Mucosa of descending colon (tissue), 3 donors: ENCODE data around the gene RALGAPA2. TPM values are rescaled to one million over a fixed set of nuclear protein-coding genes. Genes with fewer than 3 reads are reported as not detected.
A peak's percentile ranks its signal among the peaks of the same experiment; 100 is the strongest.

Source experiments
- ATAC-seq: fragments of 200-7000 bp; cut with Tn5 transposase; one replicate; pipeline ENCODE4 v1.9.1; 2020; ENCODE audit warnings: mild to moderate bottlenecking, moderate library complexity
- DNase-seq, 3 donors: peaks; one replicate each; pipeline ENCODE4 v3.0.0-alpha.2; 2020
- H3K36me3 ChIP-seq: fragments of 200-600 bp; one replicate; pipeline ENCODE4 v1.8.0; 2021; ENCODE audit warnings: low read depth, mild to moderate bottlenecking
- H3K4me1 ChIP-seq: fragments of 200-600 bp; one replicate; pipeline ENCODE4 v1.8.0; 2021; ENCODE audit warnings: low read depth, mild to moderate bottlenecking
- H3K4me3 ChIP-seq: fragments of 200-600 bp; one replicate; pipeline ENCODE4 v1.8.0; 2021; ENCODE audit warnings: mild to moderate bottlenecking
- H3K9me3 ChIP-seq: fragments of 200-600 bp; one replicate; pipeline ENCODE4 v1.8.0; 2021; ENCODE audit warnings: mild to moderate bottlenecking
- CTCF ChIP-seq: fragments of 200-600 bp; IDR thresholded peaks from one replicate; pipeline ENCODE4 v1.8.0; 2022; ENCODE audit warnings: antibody characterized with exemption, mild to moderate bottlenecking
- intact Hi-C, 2 donors: fragments of 100-400 bp; cut with DNase I in 1 of 2; cut with micrococcal nuclease in 1 of 2; formaldehyde crosslinking; loops; one replicate each; pipeline versions ENCODE4 v1.11.0 to v1.11.1; 2022; cut with DNase I, micrococcal nuclease
- total RNA-seq, 3 donors: library from RNA; stranded (reverse); fragmentation: NEBNext Ultra II Directional in 2 of 3; extraction: Animal tissue kit (Norgen Biotek cat#: 25700) in 2 of 3; gene quantifications; one replicate each; pipeline versions ENCODE4 v1.2.1 to v1.2.4, GENCODE V29; 2021 to 2023
- donor health status: DM: no; HTN: no; CAD: no; lungs with moderate emphysema.
- donor health status: DM: no; HTN: no; CAD: no.
- donor health status: DM: no; HTN: yes; CAD: no.

Gene RALGAPA2
- total RNA-seq, 3 donors from 2014 or later: 46.3 to 85.9 (median 66.9) TPM

DNA sequence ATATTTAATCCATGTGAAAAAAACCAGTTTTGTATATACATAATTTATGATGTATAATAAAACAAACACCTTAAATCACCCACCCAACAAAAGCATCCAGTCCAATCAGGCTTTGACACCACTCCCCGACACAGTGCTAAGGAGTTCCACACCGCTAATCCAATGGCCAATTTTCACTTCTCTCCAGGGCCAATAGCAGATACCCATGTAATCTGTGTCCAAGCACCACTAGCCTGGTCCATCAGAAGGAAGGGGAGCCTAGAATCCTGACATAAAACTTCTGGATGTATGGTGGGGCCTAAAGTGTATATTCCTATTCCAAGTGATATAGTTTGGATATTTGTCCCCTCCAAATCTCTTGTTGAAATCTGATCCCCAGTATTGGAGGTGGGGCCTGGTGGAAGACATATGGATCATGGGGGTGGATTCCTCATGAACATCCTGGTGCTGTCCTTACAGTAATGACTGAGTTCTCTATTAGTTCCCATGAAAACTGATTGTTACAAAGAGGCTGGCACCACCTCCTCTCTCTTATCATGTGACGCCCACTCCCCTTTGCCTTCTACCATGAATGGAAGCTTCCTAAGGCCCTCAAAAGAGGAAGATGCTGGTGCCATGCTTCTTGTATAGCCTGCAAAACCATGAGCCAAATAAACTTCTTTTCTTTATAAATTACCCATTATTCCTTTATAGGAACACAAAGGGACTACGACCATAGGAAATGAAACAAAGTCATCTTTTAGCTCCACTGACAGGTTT, 20.8 kb downstream of the RALGAPA2 start:
- DNase-seq (no peak), ATAC-seq (no peak)
- TF ChIP-seq CTCF: no peak
- Histone ChIP-seq H3K4me1 (no peaks in the 10 kb centered on the region), H3K4me3 (no peak overlapping the region), H3K9me3 (no peaks in the 10 kb centered on the region), H3K36me3 (no peaks in the 10 kb centered on the region)
- intact Hi-C loops: no loop called here

GRCh38 chr20:20690676-20691476, 21.6 kb downstream of the RALGAPA2 start:
- DNase-seq (no peak), ATAC-seq (peak; percentile 11)
- no peaks in the 10 kb centered on the region for H3K4me1 ChIP-seq
- intact Hi-C loops: no loop called here
- no peak overlapping the region for H3K4me3 ChIP-seq
- no peaks in the 10 kb centered on the region for H3K36me3 ChIP-seq
- no peaks in the 10 kb centered on the region for H3K9me3 ChIP-seq
- TF ChIP-seq CTCF: no peak

DNA sequence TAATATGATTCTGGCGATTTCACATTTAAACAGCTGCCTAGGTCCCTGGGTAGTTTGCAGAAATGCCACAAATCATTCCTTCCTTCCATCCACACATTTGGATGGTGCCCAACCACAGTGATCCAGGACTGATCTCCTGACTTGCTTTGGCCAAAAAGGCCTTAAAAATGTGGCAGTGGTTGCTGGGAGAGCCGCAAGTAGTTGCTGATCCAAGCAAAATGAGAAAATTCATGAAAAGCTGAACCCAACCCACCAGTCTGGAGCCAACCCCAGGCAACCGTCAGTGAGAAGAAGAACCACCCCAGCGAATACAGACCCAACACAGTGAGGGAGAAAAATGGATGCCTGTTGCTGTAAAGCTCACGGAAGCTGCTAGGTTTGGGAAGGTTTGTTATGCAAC, 25.1 kb downstream of the RALGAPA2 start:
- no peak for DNase-seq
- intact Hi-C loops: no loop called here
- ATAC-seq: no peak
- no peak for TF ChIP-seq CTCF
- no peaks in the 10 kb centered on the region for H3K4me1 ChIP-seq
- no peak overlapping the region for H3K4me3 ChIP-seq
- no peaks in the 10 kb centered on the region for H3K9me3 ChIP-seq
- H3K36me3 ChIP-seq: no peaks in the 10 kb centered on the region

- no peak overlapping the region for H3K4me3 ChIP-seq
- intact Hi-C loops: no loop called here
- H3K36me3 ChIP-seq: no peaks in the 10 kb centered on the region
- no peak for TF ChIP-seq CTCF
- H3K9me3 ChIP-seq: no peaks in the 10 kb centered on the region
- ATAC-seq (peak; percentile 43), DNase-seq (no peak)
- no peaks in the 10 kb centered on the region for H3K4me1 ChIP-seq
These were observed 26.8 kb downstream of the RALGAPA2 start for GRCh38 chr20:20685635-20686034.

GRCh38 chr20:20683481-20684321, 28.7 kb downstream of the RALGAPA2 start:
- TF ChIP-seq CTCF: no peak
- intact Hi-C loops: no loop called here
- H3K36me3 ChIP-seq: no peaks in the 10 kb centered on the region
- ATAC-seq (no peak), DNase-seq (no peak)
- no peaks in the 10 kb centered on the region for H3K4me1 ChIP-seq
- no peak overlapping the region for H3K4me3 ChIP-seq
- H3K9me3 ChIP-seq: no peaks in the 10 kb centered on the region
